Measurements from ENCODE around the gene RGL3.

DNA sequence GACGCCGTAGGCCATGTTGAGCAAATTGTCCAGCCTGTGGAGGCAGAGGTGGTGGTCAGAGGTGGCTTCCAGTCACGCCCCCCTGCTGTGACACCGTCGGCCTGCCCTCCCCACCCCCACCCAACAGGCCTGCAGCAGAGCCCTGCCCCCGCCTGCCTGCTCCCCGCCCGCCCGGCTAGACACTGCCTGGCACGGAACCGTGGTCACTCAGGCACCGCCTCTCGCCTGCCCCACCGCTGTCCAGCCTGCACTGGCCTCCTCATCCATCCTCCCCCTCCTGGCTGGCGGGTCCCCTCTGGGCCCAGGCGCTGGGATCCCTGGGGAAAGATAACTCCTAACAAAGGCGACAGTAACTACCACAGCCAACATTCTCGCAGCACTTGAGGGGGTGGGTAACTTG lies 38.0 kb upstream of the RGL3 start:
- TF ChIP-seq, protein P1, sequence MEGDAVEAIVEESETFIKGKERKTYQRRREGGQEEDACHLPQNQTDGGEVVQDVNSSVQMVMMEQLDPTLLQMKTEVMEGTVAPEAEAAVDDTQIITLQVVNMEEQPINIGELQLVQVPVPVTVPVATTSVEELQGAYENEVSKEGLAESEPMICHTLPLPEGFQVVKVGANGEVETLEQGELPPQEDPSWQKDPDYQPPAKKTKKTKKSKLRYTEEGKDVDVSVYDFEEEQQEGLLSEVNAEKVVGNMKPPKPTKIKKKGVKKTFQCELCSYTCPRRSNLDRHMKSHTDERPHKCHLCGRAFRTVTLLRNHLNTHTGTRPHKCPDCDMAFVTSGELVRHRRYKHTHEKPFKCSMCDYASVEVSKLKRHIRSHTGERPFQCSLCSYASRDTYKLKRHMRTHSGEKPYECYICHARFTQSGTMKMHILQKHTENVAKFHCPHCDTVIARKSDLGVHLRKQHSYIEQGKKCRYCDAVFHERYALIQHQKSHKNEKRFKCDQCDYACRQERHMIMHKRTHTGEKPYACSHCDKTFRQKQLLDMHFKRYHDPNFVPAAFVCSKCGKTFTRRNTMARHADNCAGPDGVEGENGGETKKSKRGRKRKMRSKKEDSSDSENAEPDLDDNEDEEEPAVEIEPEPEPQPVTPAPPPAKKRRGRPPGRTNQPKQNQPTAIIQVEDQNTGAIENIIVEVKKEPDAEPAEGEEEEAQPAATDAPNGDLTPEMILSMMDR (conservative IDR thresholded peaks at IDR 0.05): no peak
- TF ChIP-seq EZH2 (IDR thresholded peaks at IDR 0.05; ENCODE audit: low read depth): no peak

All from PC-9 (cell line).